Activated naive CD4-positive, alpha-beta T cell treated with anti-CD3 and anti-CD28 coated beads, Interleukin-2, amount 50 U/mL, for 24 hours (primary cell): Measurements from ENCODE around the gene TNFRSF13B.
A peak's percentile ranks its signal among the peaks of the same experiment; 100 is the strongest.
"Not testable (repeated sequence)": the region's sequence is repeated elsewhere in the genome, so short reads cannot be mapped to it uniquely, and the experiment has no call there.

Experiments used
- H3K27ac Mint-ChIP-seq: one replicate; pipeline ENCODE4 v1.8.0; 2021; ENCODE audit warnings: mild to moderate bottlenecking, mixed read lengths
- H3K27me3 Mint-ChIP-seq: one replicate; pipeline ENCODE4 v1.8.0; 2021; ENCODE audit warnings: mixed read lengths
- H3K36me3 Mint-ChIP-seq: one replicate; pipeline ENCODE4 v1.8.0; 2021; ENCODE audit warnings: mixed read lengths
- H3K4me1 Mint-ChIP-seq: one replicate; pipeline ENCODE4 v1.8.0; 2021; ENCODE audit warnings: mixed read lengths
- H3K4me3 Mint-ChIP-seq: one replicate; pipeline ENCODE4 v1.8.0; 2021; ENCODE audit warnings: mild to moderate bottlenecking, mixed read lengths
- H3K9me3 Mint-ChIP-seq: one replicate; pipeline ENCODE4 v1.8.0; 2021; ENCODE audit warnings: mixed read lengths

The TNFRSF13B gene

GRCh38 chr17:17010545-17011034, 38.7 kb upstream of the TNFRSF13B start:
- not testable (repeated sequence) for H3K27me3 Mint-ChIP-seq, H3K27ac Mint-ChIP-seq, H3K4me1 Mint-ChIP-seq, H3K36me3 Mint-ChIP-seq, H3K4me3 Mint-ChIP-seq, H3K9me3 Mint-ChIP-seq

GRCh38 chr17:17009972-17010371, 38.1 kb upstream of the TNFRSF13B start:
- not testable (repeated sequence) for H3K27ac Mint-ChIP-seq, H3K4me3 Mint-ChIP-seq, H3K27me3 Mint-ChIP-seq, H3K4me1 Mint-ChIP-seq, H3K36me3 Mint-ChIP-seq, H3K9me3 Mint-ChIP-seq

- H3K27ac Mint-ChIP-seq, H3K9me3 Mint-ChIP-seq, H3K4me3 Mint-ChIP-seq, H3K27me3 Mint-ChIP-seq, H3K36me3 Mint-ChIP-seq, H3K4me1 Mint-ChIP-seq: not testable (repeated sequence)
These were observed 36.9 kb upstream of the TNFRSF13B start for GRCh38 chr17:17008621-17009397.

- not testable (repeated sequence) for H3K27ac Mint-ChIP-seq, H3K36me3 Mint-ChIP-seq, H3K27me3 Mint-ChIP-seq, H3K4me1 Mint-ChIP-seq, H3K4me3 Mint-ChIP-seq, H3K9me3 Mint-ChIP-seq
These were observed 36.0 kb upstream of the TNFRSF13B start for GRCh38 chr17:17007891-17008290.

DNA sequence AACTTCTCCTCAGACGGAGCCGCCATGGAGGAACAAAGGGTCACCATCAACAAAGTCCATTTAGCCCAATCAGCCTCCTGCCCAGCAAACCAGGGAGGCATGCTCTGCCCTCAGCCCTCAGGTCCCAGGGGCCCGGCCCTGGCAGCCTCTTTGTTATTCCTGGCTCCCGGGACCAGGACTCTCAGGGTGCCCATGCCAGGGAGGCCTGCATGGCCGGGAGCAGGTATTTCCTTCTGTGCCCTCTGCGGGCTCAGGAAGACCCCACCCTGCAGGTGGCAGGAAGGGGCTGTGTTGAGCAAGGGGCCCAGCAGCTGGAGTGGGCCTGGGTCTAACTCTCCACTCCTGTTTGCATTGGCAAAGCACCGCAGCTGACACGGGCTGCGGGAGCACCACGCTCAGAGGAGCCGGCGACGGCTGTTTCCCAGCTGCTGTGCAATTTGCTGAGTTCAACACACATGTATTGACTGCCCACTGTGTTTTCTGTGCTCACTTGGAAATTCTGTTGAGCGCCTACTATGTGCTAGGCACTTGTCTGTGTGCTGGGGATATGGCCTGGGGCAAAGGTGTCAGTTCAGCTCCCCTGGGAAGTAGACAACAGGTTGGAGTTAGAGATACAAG, 33.2 kb upstream of the TNFRSF13B start:
- not testable (repeated sequence) for H3K4me3 Mint-ChIP-seq, H3K4me1 Mint-ChIP-seq, H3K9me3 Mint-ChIP-seq, H3K27ac Mint-ChIP-seq, H3K27me3 Mint-ChIP-seq, H3K36me3 Mint-ChIP-seq

GRCh38 chr17:17004251-17004996, 32.5 kb upstream of the TNFRSF13B start:
- Mint-ChIP-seq H3K9me3 (no peaks in the 10 kb centered on the region), H3K27me3 (no peaks in the 10 kb centered on the region), H3K27ac (no peak overlapping the region), H3K36me3 (no peaks in the 10 kb centered on the region), H3K4me1 (no peaks in the 10 kb centered on the region), H3K4me3 (no peak overlapping the region)

- H3K36me3 Mint-ChIP-seq, H3K4me3 Mint-ChIP-seq, H3K4me1 Mint-ChIP-seq, H3K27me3 Mint-ChIP-seq, H3K9me3 Mint-ChIP-seq: not testable (repeated sequence)
- peak overlapping the region; percentile 86 for H3K27ac Mint-ChIP-seq
These were observed 31.1 kb upstream of the TNFRSF13B start for GRCh38 chr17:17002731-17003715.

DNA sequence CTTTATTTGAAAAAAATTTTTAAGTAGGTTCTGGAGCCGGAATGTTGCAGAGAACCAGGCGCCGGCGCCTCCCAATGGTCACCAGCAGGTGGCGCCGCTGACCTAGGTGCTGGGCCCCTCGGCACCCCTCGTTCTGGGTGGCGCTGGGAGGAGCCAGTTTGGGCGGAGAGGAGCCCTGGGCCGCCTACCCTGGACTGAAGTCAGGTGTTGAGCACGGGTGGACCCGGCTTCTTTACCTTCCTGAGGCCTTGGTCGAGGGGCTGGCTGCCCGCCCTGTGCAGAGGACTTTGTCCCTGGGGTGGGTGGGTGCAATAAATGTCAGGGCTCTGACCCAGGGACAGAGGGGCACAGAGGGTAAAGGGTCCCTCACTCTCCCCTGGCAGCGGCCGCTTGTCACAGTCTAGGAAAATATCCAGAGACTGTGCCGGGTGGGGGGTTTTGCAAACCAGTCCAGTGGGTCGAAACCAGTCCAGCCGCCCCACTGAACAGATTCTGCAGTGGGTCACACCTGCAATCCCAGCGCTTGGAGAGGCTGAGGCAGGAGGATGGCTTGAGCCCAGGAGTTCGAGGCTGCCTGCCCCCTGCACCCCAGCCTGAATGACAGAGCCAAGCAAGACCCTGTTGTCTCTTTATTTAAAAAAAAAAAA, 30.1 kb upstream of the TNFRSF13B start:
- Mint-ChIP-seq H3K27ac (no peak overlapping the region), H3K4me3 (no peak overlapping the region), H3K36me3 (no peaks in the 10 kb centered on the region), H3K9me3 (no peaks in the 10 kb centered on the region), H3K4me1 (no peaks in the 10 kb centered on the region), H3K27me3 (no peaks in the 10 kb centered on the region)

- no peak overlapping the region for H3K27ac Mint-ChIP-seq
- H3K27me3 Mint-ChIP-seq, result no peaks in the 10 kb centered on the region
- H3K4me1 Mint-ChIP-seq, result no peaks in the 10 kb centered on the region
- no peaks in the 10 kb centered on the region for H3K9me3 Mint-ChIP-seq
- H3K36me3 Mint-ChIP-seq, result no peaks in the 10 kb centered on the region
- H3K4me3 Mint-ChIP-seq, result no peak overlapping the region
These were observed 29.3 kb upstream of the TNFRSF13B start for GRCh38 chr17:17001076-17001777.

DNA sequence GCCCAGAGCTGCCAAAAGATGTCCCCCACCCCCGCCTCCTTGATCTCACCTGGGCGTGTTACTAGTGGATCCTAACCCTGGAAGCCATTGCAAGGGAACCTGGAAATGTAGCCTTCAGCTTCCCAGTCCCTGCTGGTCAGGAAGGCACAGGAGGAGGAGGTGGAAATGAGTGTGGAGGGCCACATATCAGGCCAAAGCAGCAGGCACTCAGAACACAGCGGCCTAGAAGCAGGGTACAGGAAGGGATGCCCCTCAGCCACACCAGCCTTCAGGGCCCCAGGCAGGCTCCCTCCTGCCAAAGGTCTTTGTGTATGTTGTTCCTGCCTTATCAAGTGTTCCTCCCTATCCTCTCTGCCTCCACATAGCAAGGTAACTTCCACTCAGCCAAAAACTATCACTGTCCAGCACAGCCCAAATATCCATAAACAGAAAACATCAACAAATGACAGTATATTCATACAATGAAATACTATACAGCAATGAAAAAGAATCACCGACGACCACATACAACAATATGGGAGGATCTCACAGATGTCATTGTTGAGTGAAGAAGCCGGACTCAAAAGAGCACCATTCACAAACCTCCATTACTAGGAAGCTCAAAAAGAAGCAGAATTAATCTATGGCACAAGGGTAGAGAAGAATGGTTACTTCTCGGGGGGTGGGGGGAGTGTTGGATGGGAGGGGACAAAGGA, 28.2 kb upstream of the TNFRSF13B start:
- H3K36me3 Mint-ChIP-seq, result no peaks in the 10 kb centered on the region
- H3K9me3 Mint-ChIP-seq, result no peaks in the 10 kb centered on the region
- H3K4me3 Mint-ChIP-seq, result no peak overlapping the region
- H3K27ac Mint-ChIP-seq, result peak overlapping the region; percentile 25
- no peaks in the 10 kb centered on the region for H3K4me1 Mint-ChIP-seq
- H3K27me3 Mint-ChIP-seq, result no peaks in the 10 kb centered on the region

- H3K4me1 Mint-ChIP-seq, result no peaks in the 10 kb centered on the region
- H3K4me3 Mint-ChIP-seq, result no peak overlapping the region
- H3K27ac Mint-ChIP-seq, result no peak overlapping the region
- H3K27me3 Mint-ChIP-seq, result no peaks in the 10 kb centered on the region
- no peaks in the 10 kb centered on the region for H3K9me3 Mint-ChIP-seq
- H3K36me3 Mint-ChIP-seq, result no peaks in the 10 kb centered on the region
These were observed 25.9 kb upstream of the TNFRSF13B start for GRCh38 chr17:16997514-16998429.

GRCh38 chr17:16996726-16997125, 24.8 kb upstream of the TNFRSF13B start:
- not testable (repeated sequence) for H3K27me3 Mint-ChIP-seq, H3K27ac Mint-ChIP-seq, H3K4me1 Mint-ChIP-seq, H3K9me3 Mint-ChIP-seq, H3K36me3 Mint-ChIP-seq, H3K4me3 Mint-ChIP-seq

GRCh38 chr17:16995930-16996329, 24.0 kb upstream of the TNFRSF13B start:
- Mint-ChIP-seq H3K36me3 (no peaks in the 10 kb centered on the region), H3K9me3 (no peaks in the 10 kb centered on the region), H3K27ac (no peak overlapping the region), H3K4me3 (no peak overlapping the region), H3K27me3 (no peaks in the 10 kb centered on the region), H3K4me1 (no peaks in the 10 kb centered on the region)
